ENCODE data around the gene DVL1. TPM values are rescaled to one million over a fixed set of nuclear protein-coding genes. Genes with fewer than 3 reads are reported as not detected.
A peak's percentile ranks its signal among the peaks of the same experiment; 100 is the strongest.

The DVL1 gene
- total and polyA plus RNA-seq, 4 experiments from 2014 or later, result 0.19 to 44.6 (median 22.8) TPM

GRCh38 chr1:1314237-1314586 is 35.0 kb downstream of the DVL1 start:
- Mint-ChIP-seq H3K27ac (no peak overlapping the region), H3K4me1 (peaks cover 0 to 8% (median 2%) of the 10 kb centered on the region in 4 donors), H3K9me3 (no peaks in the 10 kb centered on the region), H3K27me3 (no peaks in the 10 kb centered on the region), H3K36me3 (peaks cover 3 to 24% of the 10 kb centered on the region in 2 donors), H3K4me3 (no peak overlapping the region)
- Histone ChIP-seq H3K9me3 (ENCODE audit: control insufficient read depth in 1 of 2, low read length in 2 of 2) (no peaks in the 10 kb centered on the region), H3K27me3 (ENCODE audit: insufficient read depth, low read length) (no peaks in the 10 kb centered on the region), H3K4me3 (ENCODE audit: low read length in 2 of 2) (no peak overlapping the region), H3K36me3 (ENCODE audit: insufficient read depth, low read length) (peaks cover 39% of the 10 kb centered on the region), H3K4me1 (ENCODE audit: insufficient read depth, low read length) (peaks cover 6% of the 10 kb centered on the region), H3K27ac (ENCODE audit: low read depth, low read length) (no peak overlapping the region)
- intact Hi-C loops (cut with micrococcal nuclease), result no loop called here
- ChIA-PET CTCF (ENCODE audit: partially characterized antibody) (no interaction called here), POLR2A (ENCODE audit: partially characterized antibody) (no interaction called here)
- no peak for DNase-seq

- Mint-ChIP-seq H3K4me3 (peak overlapping the region in 1 of 8 donors; percentile 42), H3K36me3 (peaks cover 3 to 22% of the 10 kb centered on the region in 2 donors), H3K4me1 (peaks cover under 1 to 8% (median 2%) of the 10 kb centered on the region in 4 donors), H3K9me3 (no peaks in the 10 kb centered on the region), H3K27me3 (no peaks in the 10 kb centered on the region), H3K27ac (peak overlapping the region in 2 of 7 donors; percentile 43 to 70)
- ChIA-PET POLR2A (ENCODE audit: partially characterized antibody) (interaction anchor here (1.3 kb wide), 1 partner anchor 10 kb away, joined by 4 read pairs; no protein-coding TSS in a partner anchor), CTCF (ENCODE audit: partially characterized antibody) (no interaction called here)
- Histone ChIP-seq H3K4me1 (ENCODE audit: insufficient read depth, low read length) (peaks cover 7% of the 10 kb centered on the region), H3K9me3 (ENCODE audit: control insufficient read depth in 1 of 2, low read length in 2 of 2) (no peaks in the 10 kb centered on the region), H3K36me3 (ENCODE audit: insufficient read depth, low read length) (peaks cover 35% of the 10 kb centered on the region), H3K27me3 (ENCODE audit: insufficient read depth, low read length) (no peaks in the 10 kb centered on the region), H3K4me3 (ENCODE audit: low read length in 2 of 2) (no peak overlapping the region), H3K27ac (ENCODE audit: low read depth, low read length) (no peak overlapping the region)
- DNase-seq, result no peak
- intact Hi-C loops (cut with micrococcal nuclease), result no loop called here
Observed at GRCh38 chr1:1313500-1314236, 35.5 kb downstream of the DVL1 start.

GRCh38 chr1:1312450-1313314 is 36.5 kb downstream of the DVL1 start:
- H3K4me1 Mint-ChIP-seq, result peaks cover 1 to 8% (median 5%) of the 10 kb centered on the region in 4 donors
- H3K27me3 Mint-ChIP-seq, result no peaks in the 10 kb centered on the region
- peaks cover 3 to 23% of the 10 kb centered on the region in 2 donors for H3K36me3 Mint-ChIP-seq
- no peak overlapping the region for H3K4me3 ChIP-seq (ENCODE audit: low read length in 2 of 2)
- DNase-seq, result no peak
- no peaks in the 10 kb centered on the region for H3K9me3 Mint-ChIP-seq
- peaks cover 7% of the 10 kb centered on the region for H3K4me1 ChIP-seq (ENCODE audit: insufficient read depth, low read length)
- H3K27me3 ChIP-seq (ENCODE audit: insufficient read depth, low read length), result no peaks in the 10 kb centered on the region
- POLR2A ChIA-PET (ENCODE audit: partially characterized antibody), result interaction anchor here (1.3 kb wide), 1 partner anchor 11 kb away, joined by 4 read pairs; no protein-coding TSS in a partner anchor
- CTCF ChIA-PET (ENCODE audit: partially characterized antibody), result no interaction called here
- H3K36me3 ChIP-seq (ENCODE audit: insufficient read depth, low read length), result peaks cover 35% of the 10 kb centered on the region
- H3K27ac Mint-ChIP-seq, result peak overlapping the region in 1 of 7 donors; percentile 65
- intact Hi-C loops (cut with micrococcal nuclease), result no loop called here
- H3K27ac ChIP-seq (ENCODE audit: low read depth, low read length), result no peak overlapping the region
- H3K9me3 ChIP-seq (ENCODE audit: control insufficient read depth in 1 of 2, low read length in 2 of 2), result no peaks in the 10 kb centered on the region
- H3K4me3 Mint-ChIP-seq, result no peak overlapping the region

DNA sequence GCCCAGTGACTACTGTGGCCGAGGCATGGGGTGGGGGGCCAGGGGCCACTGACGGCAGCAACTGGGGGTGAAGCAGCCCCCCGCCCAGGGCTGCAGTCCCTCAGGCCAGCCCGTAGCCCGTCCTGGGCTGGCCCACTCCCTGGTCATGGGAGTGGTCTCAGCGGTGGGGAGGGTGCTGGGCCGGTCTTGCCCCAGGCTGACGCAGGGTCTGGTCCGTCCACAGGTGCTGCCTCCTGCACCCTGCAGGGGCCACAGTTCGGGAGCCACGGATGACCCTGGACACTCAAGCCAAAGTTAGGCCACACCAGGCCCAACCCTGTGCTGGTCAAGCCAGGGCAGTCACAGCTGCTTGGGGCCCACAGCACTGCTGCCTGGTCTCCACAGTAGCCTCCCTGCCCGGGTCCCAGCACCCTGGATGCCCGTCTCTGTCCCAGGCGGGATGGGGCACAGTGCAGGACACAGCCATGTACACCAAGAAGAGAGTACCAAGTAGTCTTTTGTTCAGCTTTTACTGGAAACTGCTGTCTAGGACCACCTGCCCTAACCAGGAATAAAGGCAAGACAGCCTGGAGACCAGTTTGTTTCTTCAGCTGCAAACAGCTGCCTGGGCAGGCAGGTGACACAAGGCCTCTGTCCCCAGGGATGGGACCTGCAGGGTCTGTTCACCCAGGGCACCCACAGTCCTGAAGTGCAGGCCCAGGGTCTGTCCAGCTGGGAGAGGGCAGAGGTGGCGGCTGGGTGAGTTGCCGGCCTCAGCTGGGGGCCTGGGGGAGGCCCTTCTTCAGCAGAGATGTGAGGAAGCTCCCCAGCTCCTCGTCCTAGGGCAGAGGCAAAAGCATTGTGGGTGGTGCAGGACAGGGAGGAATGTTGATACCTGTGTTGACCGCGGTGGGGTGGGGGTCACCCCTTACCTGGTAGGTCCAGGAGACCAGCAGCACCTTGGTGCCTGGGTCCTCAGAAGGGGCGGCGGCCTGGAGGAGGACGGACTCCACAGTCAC is 37.8 kb downstream of the DVL1 start:
- Mint-ChIP-seq H3K9me3 (no peaks in the 10 kb centered on the region), H3K4me1 (peaks cover 7 to 17% (median 13%) of the 10 kb centered on the region in 4 donors), H3K4me3 (no peak overlapping the region), H3K36me3 (peaks cover 0 to 23% of the 10 kb centered on the region in 2 donors), H3K27me3 (no peaks in the 10 kb centered on the region), H3K27ac (peak overlapping the region in 1 of 7 donors; percentile 68)
- intact Hi-C loops (cut with micrococcal nuclease), result no loop called here
- no peaks in the 10 kb centered on the region for H3K9me3 ChIP-seq (ENCODE audit: control insufficient read depth in 1 of 2, low read length in 2 of 2)
- no peaks in the 10 kb centered on the region for H3K27me3 ChIP-seq (ENCODE audit: insufficient read depth, low read length)
- H3K36me3 ChIP-seq (ENCODE audit: insufficient read depth, low read length), result peaks cover 31% of the 10 kb centered on the region
- H3K4me1 ChIP-seq (ENCODE audit: insufficient read depth, low read length), result peaks cover 16% of the 10 kb centered on the region
- POLR2A ChIA-PET (ENCODE audit: partially characterized antibody), result interaction anchor here (1.2 to 3.4 kb wide), 2 partner anchors 14 to 23 kb away, joined by 3 to 14 read pairs; no protein-coding TSS in a partner anchor
- no peak for DNase-seq
- H3K27ac ChIP-seq (ENCODE audit: low read depth, low read length), result no peak overlapping the region
- H3K4me3 ChIP-seq (ENCODE audit: low read length in 2 of 2), result no peak overlapping the region
- CTCF ChIA-PET (ENCODE audit: partially characterized antibody), result no interaction called here

- DNase-seq, result no peak
- Mint-ChIP-seq H3K36me3 (peaks cover 0 to 18% of the 10 kb centered on the region in 2 donors), H3K4me1 (peaks cover 10 to 24% (median 20%) of the 10 kb centered on the region in 4 donors), H3K27ac (peak overlapping the region in 5 of 7 donors; percentile 17 to 86 (median 59)), H3K27me3 (no peaks in the 10 kb centered on the region), H3K9me3 (peaks cover 0 to 2% (median 0%) of the 10 kb centered on the region in 8 donors), H3K4me3 (peak overlapping the region in 5 of 8 donors; percentile 27 to 74 (median 35))
- intact Hi-C loops (cut with micrococcal nuclease), result no loop called here
- ChIA-PET CTCF (ENCODE audit: partially characterized antibody) (interaction anchor here (1.6 kb wide), 1 partner anchor 15 kb away, joined by 3 read pairs; no protein-coding TSS in a partner anchor), POLR2A (ENCODE audit: partially characterized antibody) (interaction anchor here (1.2 to 3.4 kb wide), 3 partner anchors 15 to 24 kb away, joined by 3 to 14 read pairs (median 3); no protein-coding TSS in a partner anchor)
- Histone ChIP-seq H3K4me3 (ENCODE audit: low read length in 2 of 2) (no peak overlapping the region), H3K27me3 (ENCODE audit: insufficient read depth, low read length) (no peaks in the 10 kb centered on the region), H3K9me3 (ENCODE audit: control insufficient read depth in 1 of 2, low read length in 2 of 2) (no peaks in the 10 kb centered on the region), H3K36me3 (ENCODE audit: insufficient read depth, low read length) (peaks cover 31% of the 10 kb centered on the region), H3K27ac (ENCODE audit: low read depth, low read length) (no peak overlapping the region), H3K4me1 (ENCODE audit: insufficient read depth, low read length) (peaks cover 24% of the 10 kb centered on the region)
Observed at GRCh38 chr1:1310476-1311053, 38.7 kb downstream of the DVL1 start.

DNA sequence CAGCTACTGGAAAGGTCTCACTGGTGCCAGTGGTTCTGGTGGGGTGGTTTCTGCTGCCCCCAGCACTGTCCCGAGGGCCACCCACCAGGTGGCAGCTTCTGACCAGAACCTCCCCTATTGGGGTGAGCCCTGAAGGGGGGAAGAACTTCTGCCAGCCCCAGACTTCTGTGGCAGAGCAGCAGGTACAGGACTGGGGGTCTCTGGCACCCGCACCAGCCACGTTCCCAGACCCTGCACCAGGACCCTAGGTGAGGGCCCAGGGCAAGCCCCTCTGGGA is 39.2 kb downstream of the DVL1 start:
- Histone ChIP-seq H3K4me3 (ENCODE audit: low read length in 2 of 2) (no peak overlapping the region), H3K4me1 (ENCODE audit: insufficient read depth, low read length) (peaks cover 29% of the 10 kb centered on the region), H3K36me3 (ENCODE audit: insufficient read depth, low read length) (peaks cover 30% of the 10 kb centered on the region), H3K9me3 (ENCODE audit: control insufficient read depth in 1 of 2, low read length in 2 of 2) (no peaks in the 10 kb centered on the region), H3K27ac (ENCODE audit: low read depth, low read length) (no peak overlapping the region), H3K27me3 (ENCODE audit: insufficient read depth, low read length) (no peaks in the 10 kb centered on the region)
- peak overlapping the region in 2 of 7 donors; percentile 18 to 68 for H3K27ac Mint-ChIP-seq
- no peak for DNase-seq
- ChIA-PET POLR2A (ENCODE audit: partially characterized antibody) (interaction anchor here (0.8 to 3.4 kb wide), 5 partner anchors 10 to 97 kb away, joined by 3 to 14 read pairs (median 3); partner anchors contain the start of genes AURKAIP1 and MRPL20), CTCF (ENCODE audit: partially characterized antibody) (interaction anchor here (1.6 kb wide), 1 partner anchor 14 kb away, joined by 3 read pairs; no protein-coding TSS in a partner anchor)
- intact Hi-C loops (cut with micrococcal nuclease), result no loop called here
- peak overlapping the region in 5 of 8 donors; percentile 10 to 79 (median 35) for H3K4me3 Mint-ChIP-seq
- H3K4me1 Mint-ChIP-seq, result peaks cover 11 to 29% (median 20%) of the 10 kb centered on the region in 4 donors
- H3K36me3 Mint-ChIP-seq, result peaks cover 0 to 18% of the 10 kb centered on the region in 2 donors
- H3K27me3 Mint-ChIP-seq, result no peaks in the 10 kb centered on the region
- peaks cover 0 to 2% (median 0%) of the 10 kb centered on the region in 8 donors for H3K9me3 Mint-ChIP-seq

All from CD4-positive, alpha-beta memory T cell (primary cell).